Measurements from ENCODE around the gene MAIP1. TPM values are rescaled to one million over a fixed set of nuclear protein-coding genes. Genes with fewer than 3 reads are reported as not detected.

The MAIP1 gene
- total RNA-seq, 1 donor from 2014 or later = 20.4 TPM

DNA sequence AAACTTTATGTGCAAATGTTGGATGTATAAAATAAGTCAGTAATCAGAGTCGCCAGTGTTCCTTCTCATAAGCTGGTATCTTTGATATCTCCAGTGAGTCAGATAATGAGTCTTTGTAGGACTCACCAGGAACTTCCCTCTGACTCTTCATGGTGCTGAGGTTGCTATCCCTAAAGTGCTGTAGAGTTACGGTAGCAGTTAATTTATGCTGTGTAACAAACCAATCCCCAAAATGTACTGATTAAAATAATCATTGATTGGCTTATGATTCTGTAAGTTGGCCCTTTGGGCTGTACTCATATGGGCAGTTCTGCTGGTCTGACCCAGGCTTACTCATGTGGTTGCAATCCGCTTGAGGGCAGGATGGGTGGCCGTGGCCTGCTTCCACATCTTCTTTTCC is 43.8 kb downstream of the MAIP1 start:
- Mint-ChIP-seq H3K27me3 (no peaks in the 10 kb centered on the region), H3K36me3 (no peaks in the 10 kb centered on the region), H3K4me3 (no peak overlapping the region), H3K27ac (no peak overlapping the region), H3K9me3 (no peaks in the 10 kb centered on the region), H3K4me1 (ENCODE audit: unreplicated experiment) (peaks cover 7% of the 10 kb centered on the region)
- DNase-seq (ENCODE audit: extremely low spot score, unreplicated experiment) = no peak
- TF ChIP-seq, protein P1, sequence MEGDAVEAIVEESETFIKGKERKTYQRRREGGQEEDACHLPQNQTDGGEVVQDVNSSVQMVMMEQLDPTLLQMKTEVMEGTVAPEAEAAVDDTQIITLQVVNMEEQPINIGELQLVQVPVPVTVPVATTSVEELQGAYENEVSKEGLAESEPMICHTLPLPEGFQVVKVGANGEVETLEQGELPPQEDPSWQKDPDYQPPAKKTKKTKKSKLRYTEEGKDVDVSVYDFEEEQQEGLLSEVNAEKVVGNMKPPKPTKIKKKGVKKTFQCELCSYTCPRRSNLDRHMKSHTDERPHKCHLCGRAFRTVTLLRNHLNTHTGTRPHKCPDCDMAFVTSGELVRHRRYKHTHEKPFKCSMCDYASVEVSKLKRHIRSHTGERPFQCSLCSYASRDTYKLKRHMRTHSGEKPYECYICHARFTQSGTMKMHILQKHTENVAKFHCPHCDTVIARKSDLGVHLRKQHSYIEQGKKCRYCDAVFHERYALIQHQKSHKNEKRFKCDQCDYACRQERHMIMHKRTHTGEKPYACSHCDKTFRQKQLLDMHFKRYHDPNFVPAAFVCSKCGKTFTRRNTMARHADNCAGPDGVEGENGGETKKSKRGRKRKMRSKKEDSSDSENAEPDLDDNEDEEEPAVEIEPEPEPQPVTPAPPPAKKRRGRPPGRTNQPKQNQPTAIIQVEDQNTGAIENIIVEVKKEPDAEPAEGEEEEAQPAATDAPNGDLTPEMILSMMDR (conservative IDR thresholded peaks at IDR 0.05) = no peak

GRCh38 chr2:200000444-200001163 is 45.2 kb downstream of the MAIP1 start:
- Mint-ChIP-seq H3K4me3 (no peak overlapping the region), H3K27ac (no peak overlapping the region), H3K4me1 (ENCODE audit: unreplicated experiment) (peaks cover 7% of the 10 kb centered on the region), H3K36me3 (no peaks in the 10 kb centered on the region), H3K9me3 (peaks cover 6% of the 10 kb centered on the region), H3K27me3 (peaks cover 3% of the 10 kb centered on the region)
- TF ChIP-seq, protein P1 (conservative IDR thresholded peaks at IDR 0.05) = no peak
- no peak for DNase-seq (ENCODE audit: extremely low spot score, unreplicated experiment)

GRCh38 chr2:200003444-200003843 is 48.1 kb downstream of the MAIP1 start:
- peaks cover 12% of the 10 kb centered on the region for H3K9me3 Mint-ChIP-seq
- TF ChIP-seq, protein P1 (conservative IDR thresholded peaks at IDR 0.05) = no peak
- H3K27ac Mint-ChIP-seq = no peak overlapping the region
- peaks cover 3% of the 10 kb centered on the region for H3K27me3 Mint-ChIP-seq
- no peak overlapping the region for H3K4me3 Mint-ChIP-seq
- no peak for DNase-seq (ENCODE audit: extremely low spot score, unreplicated experiment)
- H3K4me1 Mint-ChIP-seq (ENCODE audit: unreplicated experiment) = peaks cover 7% of the 10 kb centered on the region
- no peaks in the 10 kb centered on the region for H3K36me3 Mint-ChIP-seq

DNA sequence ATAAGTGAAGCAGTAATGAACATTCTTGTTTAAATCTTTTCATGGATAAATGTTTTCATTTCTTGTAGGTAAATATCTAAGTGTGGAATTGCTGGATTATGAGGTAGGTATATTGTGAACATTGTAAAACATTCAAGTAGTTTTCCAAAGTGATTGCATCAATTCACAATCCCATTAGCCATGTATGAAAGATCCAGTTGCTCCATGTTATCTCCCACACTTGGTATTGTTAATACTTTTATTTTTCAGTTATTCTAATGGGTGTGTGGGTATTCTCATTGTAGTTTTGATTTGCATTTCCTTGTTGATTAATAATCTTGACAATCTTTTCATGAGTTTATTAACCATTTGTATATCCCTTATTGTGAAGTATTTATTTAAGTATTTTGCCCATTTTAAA is 50.3 kb downstream of the MAIP1 start:
- TF ChIP-seq, protein P1 (conservative IDR thresholded peaks at IDR 0.05) = no peak
- peaks cover 3% of the 10 kb centered on the region for H3K27me3 Mint-ChIP-seq
- H3K9me3 Mint-ChIP-seq = peaks cover 16% of the 10 kb centered on the region
- no peaks in the 10 kb centered on the region for H3K36me3 Mint-ChIP-seq
- no peak overlapping the region for H3K27ac Mint-ChIP-seq
- H3K4me3 Mint-ChIP-seq = no peak overlapping the region
- DNase-seq (ENCODE audit: extremely low spot score, unreplicated experiment) = no peak
- H3K4me1 Mint-ChIP-seq (ENCODE audit: unreplicated experiment) = peaks cover 7% of the 10 kb centered on the region

DNA sequence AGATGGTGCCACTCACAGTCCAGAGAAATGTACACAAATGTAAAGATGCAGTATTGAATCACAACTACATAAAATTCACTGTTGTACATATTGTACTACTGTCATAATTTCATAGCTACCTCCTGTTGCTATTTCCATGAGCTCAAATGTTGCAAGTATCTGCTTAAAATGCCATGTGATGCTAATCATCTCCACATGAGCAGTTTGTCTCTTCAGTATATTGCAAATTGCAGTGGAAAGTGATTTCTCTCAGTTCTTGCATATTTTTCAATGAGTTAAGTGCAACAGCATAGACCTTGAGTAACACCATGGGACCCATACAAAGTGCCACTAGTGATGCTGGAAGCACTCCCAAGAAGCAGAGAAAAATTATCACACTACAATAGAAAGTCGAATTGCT is 51.9 kb downstream of the MAIP1 start:
- H3K27ac Mint-ChIP-seq = no peak overlapping the region
- H3K9me3 Mint-ChIP-seq = peaks cover 16% of the 10 kb centered on the region
- no peak overlapping the region for H3K4me3 Mint-ChIP-seq
- DNase-seq (ENCODE audit: extremely low spot score, unreplicated experiment) = no peak
- H3K4me1 Mint-ChIP-seq (ENCODE audit: unreplicated experiment) = peaks cover 7% of the 10 kb centered on the region
- TF ChIP-seq, protein P1 (conservative IDR thresholded peaks at IDR 0.05) = no peak
- no peaks in the 10 kb centered on the region for H3K36me3 Mint-ChIP-seq
- H3K27me3 Mint-ChIP-seq = peaks cover 3% of the 10 kb centered on the region

Measured in type B pancreatic cell (in vitro differentiated cells).